HG03095 (cell line): ENCODE results near the gene PARD3.

Experiments used
- ATAC-seq: cut with Tn5 transposase; IDR thresholded peaks from one replicate; pipeline ENCODE4 v1.9.1; 2021; ENCODE audit warnings: moderate library complexity; ENCODE audit not compliant: unreplicated experiment

PARD3 gene

GRCh38 chr10:34825414-34825813, 10.3 kb upstream of the PARD3 start:
- no peak for ATAC-seq

- ATAC-seq, result no peak
These were observed 9.8 kb upstream of the PARD3 start for GRCh38 chr10:34824870-34825269.

DNA sequence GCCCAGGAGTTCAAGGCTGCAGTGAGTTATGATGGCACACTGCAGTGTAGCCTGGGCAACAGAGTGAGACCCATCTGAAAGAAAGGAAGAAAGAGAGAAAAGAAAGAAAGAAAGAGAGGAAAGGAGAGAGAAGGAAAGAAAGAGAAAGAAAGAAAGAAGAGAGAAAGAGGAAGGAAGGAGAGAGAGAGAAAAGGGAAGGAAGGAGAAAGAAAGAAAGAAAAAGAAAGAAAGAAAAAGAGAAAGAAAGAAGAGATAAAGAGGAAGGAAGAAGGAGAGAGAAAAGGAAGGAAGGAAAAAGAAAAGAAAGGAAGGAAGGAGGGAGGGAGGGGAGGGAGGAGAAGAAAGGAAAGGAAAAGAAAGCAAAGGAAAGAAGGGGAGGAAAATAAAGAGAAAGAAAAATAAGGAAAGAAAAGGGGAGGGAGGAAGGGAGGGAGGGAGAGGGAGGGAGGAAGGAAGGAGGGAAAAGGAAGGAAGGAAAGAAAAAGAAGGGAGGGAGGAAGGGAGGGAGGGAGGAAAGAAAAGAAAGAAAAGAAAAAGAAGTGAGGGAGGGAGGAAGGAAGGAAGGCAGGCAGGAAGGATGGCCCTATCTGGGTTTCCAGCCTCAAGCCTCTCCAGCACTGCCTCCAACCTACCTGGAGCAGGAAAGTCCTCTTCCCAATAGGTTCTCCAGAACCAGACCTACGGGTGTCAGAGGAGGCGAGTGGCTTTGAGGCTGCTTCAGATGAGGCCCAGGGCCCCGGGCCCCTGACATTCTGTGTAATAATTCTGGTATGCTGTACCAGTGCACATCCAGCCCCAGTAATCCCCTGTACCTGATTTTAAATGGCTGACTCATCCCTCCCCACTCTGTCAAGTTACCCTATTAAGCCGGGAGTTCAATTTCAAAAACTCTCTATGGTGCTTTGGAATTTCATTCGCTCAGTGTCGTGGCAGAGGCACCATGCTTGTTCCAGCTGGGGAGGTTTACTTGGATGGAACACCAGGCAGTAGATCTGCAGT, 6.8 kb upstream of the PARD3 start:
- no peak for ATAC-seq

GRCh38 chr10:34817586-34817985, 2.5 kb upstream of the PARD3 start:
- ATAC-seq, result no peak

GRCh38 chr10:34817054-34817453, 2.0 kb upstream of the PARD3 start:
- no peak for ATAC-seq

- no peak for ATAC-seq
These were observed 1.5 kb upstream of the PARD3 start for GRCh38 chr10:34816501-34817002.

GRCh38 chr10:34816085-34816496, 995 bp upstream of the PARD3 start:
- no peak for ATAC-seq

- ATAC-seq, result no peak
These were observed 247 bp downstream of the PARD3 start for GRCh38 chr10:34814913-34815184.

GRCh38 chr10:34814223-34814912, 728 bp downstream of the PARD3 start:
- no peak for ATAC-seq

DNA sequence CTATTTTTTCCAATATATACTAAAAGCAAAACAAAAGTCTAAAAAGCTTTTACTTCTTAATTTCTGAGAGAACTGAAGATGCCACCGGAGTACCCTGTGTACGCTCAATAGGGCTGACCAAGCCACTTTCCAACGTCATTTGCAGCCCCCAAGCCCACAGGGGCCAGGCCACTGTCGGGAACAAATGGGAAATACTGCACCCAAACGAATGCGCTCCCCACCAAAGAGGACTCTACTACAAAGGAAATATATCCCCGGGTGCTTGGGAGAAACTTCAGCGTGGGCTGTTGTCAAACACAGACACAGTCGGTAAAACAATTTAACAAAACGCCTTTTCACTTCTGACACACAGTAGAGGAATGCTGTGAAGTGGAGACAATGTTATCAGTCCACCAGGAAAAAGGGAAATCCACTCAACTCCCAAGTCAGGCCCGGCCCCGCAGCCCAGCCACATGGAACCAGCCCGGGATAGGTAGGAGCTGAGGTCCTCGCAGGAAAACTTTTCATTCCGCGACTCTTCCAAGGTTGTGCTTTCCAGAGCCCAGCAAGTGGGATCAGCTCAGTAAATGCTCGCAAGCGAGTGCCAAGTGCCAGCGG, 1.4 kb downstream of the PARD3 start:
- no peak for ATAC-seq

DNA sequence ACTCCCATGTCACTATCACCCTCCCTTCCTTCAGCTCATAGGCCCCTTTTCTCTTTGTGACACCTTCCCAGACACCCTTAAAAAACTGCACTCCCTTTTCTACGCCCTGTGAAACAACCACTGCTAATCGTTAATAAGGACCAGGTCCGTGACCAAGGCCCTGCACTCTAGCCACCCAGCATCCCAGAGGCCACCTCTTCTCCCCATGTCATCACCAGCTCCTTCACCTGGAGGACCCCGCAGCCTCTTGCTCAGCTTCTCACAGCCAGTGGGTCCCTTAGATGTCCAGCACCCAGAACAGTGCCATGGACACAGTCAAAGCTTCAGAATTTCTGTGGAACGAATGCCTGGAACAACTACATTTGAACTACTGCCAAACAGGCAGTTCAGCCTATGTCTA, 2.3 kb downstream of the PARD3 start:
- no peak for ATAC-seq

- ATAC-seq, result no peak
These were observed 3.1 kb downstream of the PARD3 start for GRCh38 chr10:34811968-34812514.

- no peak for ATAC-seq
These were observed 3.7 kb downstream of the PARD3 start for GRCh38 chr10:34811126-34811967.

GRCh38 chr10:34809796-34810195, 5.3 kb downstream of the PARD3 start:
- peak; percentile 23 for ATAC-seq

DNA sequence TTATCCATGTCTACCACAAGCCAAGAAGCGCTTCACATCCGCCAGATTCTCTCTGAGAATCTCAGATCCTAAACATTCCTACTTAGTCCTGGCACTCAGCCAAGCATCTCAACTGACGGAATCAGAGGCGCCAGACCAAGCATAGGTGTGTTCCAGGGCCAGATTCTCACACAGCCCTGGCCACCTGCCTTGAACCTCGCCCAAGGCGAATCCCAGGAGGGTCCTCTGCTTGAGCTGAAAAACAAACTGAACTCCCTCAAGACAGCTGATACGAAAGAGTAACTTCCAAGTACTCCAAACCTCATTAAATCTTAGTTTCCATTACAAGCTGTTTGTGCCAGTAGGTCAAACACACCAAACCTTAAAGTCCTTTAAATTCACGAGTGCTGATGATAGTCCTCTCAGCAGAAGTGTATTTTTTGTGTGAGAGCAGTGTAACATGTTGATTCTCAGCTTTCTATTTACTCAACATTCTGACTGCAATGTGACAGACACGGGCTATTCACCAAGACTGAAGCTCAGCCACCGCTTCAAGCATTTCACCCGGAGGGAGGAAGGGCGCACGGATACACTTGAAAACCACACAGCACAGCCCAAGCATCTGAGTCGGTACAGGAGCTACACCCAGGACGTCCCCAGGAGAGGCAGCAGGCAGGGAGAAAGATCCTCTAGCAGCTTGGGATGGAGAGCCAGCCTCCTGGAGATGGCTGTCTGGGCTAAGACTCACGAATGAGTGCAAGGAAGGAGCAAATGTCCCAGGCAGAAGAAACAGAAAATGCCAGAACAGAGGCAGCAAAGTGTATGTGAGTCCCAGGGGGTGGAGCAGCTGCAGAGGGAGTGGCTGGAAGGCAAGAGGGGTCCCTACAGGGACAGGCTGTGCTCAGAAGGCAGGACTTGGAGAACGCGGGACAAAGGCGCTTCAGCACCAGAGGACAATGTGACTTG, 6.0 kb downstream of the PARD3 start:
- peak; percentile 40 for ATAC-seq

DNA sequence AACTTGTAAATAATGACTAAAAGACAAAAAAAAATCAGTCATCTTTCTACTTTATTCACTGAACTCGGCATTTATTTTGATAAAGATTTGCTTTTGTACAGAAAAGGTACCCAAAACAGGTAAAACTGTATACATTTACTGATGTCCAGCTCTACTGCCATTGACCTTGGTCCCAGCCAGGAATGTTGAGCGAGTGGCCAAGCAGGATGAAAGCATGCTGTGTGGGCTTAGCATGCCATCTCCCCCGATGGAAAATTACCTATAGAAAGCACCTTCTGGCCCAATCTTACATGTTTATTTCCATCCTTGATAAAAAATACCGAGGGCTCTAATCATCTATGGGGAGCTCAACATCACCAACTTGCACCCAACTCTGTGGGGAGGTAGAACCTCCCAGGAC, 6.8 kb downstream of the PARD3 start:
- no peak for ATAC-seq

GRCh38 chr10:34804306-34804705, 10.8 kb downstream of the PARD3 start:
- ATAC-seq, result no peak

GRCh38 chr10:34802692-34803091, 12.4 kb downstream of the PARD3 start:
- no peak for ATAC-seq

DNA sequence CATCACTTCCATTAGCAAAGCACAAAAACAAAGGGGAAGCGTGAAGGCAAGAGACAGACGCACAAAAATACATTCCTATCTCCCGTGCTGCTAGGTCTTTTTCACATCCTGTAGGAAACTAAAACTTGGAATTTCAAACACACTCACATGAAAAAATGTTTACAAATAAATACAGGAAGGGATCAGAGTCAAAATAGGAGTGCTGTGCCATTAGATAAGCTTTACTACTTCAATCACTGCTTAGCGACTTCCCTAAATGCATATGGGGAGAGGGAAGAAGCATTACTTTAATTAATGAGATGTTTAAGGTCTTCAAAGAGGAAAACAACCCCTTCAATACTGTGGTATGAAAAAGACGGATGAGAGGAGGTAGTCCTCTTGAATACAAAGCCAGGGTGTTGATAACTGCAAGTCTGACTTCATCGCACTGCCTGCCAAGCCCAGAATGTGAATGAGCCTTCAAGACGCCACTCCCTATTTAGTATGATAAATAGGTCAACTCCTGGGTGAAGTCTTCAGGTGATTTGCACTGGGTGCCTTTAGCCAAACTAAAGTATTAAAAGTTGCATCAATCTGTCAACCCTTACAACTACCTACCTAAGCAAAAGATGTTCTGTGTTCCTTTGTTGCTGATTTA, 13.9 kb downstream of the PARD3 start:
- ATAC-seq, result no peak
